ENCODE results near the gene LGR4.
"Not testable (repeated sequence)": the region's sequence is repeated elsewhere in the genome, so short reads cannot be mapped to it uniquely, and the experiment has no call there.

Gene LGR4

GRCh38 chr11:27331981-27332380 is 140.6 kb downstream of the LGR4 start:
- DNase-seq = no peak

- DNase-seq = no peak
Observed at GRCh38 chr11:27330633-27331270, 141.8 kb downstream of the LGR4 start.

GRCh38 chr11:27329867-27330632 is 142.5 kb downstream of the LGR4 start:
- DNase-seq = no peak

GRCh38 chr11:27328614-27329013 is 144.0 kb downstream of the LGR4 start:
- DNase-seq = no peak

GRCh38 chr11:27327064-27327463 is 145.5 kb downstream of the LGR4 start:
- not testable (repeated sequence) for DNase-seq

- not testable (repeated sequence) for DNase-seq
Observed at GRCh38 chr11:27322196-27322595, 150.4 kb downstream of the LGR4 start.

- DNase-seq = not testable (repeated sequence)
Observed at GRCh38 chr11:27321340-27321739, 151.2 kb downstream of the LGR4 start.

- no peak for DNase-seq
Observed at GRCh38 chr11:27319072-27319471, 153.5 kb downstream of the LGR4 start.

GRCh38 chr11:27317751-27318150 is 154.8 kb downstream of the LGR4 start:
- DNase-seq = no peak

Data from eye (tissue), 1 donor.